ENCODE results near the gene NLRC5.
"Not testable (repeated sequence)": the region's sequence is repeated elsewhere in the genome, so short reads cannot be mapped to it uniquely, and the experiment has no call there.

Gene NLRC5

DNA sequence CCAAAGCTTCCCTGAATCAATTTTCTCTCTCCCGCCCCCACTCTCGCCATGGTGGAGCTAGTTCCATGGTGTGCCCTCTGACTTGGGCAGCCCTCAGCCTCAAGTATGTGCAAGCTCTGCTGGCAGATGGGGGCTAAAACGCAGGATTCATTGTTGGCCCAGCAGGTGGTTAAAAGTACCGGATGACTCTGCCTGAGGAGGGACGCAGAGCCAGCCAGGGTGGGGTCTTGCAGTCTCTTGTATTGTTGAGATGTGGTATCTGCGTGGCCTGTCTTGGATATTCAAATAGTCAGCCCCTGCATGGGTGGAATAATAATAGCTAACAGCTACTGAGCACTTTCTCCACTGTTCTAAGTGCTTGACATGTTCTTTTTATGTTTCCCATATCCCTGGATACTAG lies 66.3 kb downstream of the NLRC5 start:
- TF ChIP-seq, protein P1, sequence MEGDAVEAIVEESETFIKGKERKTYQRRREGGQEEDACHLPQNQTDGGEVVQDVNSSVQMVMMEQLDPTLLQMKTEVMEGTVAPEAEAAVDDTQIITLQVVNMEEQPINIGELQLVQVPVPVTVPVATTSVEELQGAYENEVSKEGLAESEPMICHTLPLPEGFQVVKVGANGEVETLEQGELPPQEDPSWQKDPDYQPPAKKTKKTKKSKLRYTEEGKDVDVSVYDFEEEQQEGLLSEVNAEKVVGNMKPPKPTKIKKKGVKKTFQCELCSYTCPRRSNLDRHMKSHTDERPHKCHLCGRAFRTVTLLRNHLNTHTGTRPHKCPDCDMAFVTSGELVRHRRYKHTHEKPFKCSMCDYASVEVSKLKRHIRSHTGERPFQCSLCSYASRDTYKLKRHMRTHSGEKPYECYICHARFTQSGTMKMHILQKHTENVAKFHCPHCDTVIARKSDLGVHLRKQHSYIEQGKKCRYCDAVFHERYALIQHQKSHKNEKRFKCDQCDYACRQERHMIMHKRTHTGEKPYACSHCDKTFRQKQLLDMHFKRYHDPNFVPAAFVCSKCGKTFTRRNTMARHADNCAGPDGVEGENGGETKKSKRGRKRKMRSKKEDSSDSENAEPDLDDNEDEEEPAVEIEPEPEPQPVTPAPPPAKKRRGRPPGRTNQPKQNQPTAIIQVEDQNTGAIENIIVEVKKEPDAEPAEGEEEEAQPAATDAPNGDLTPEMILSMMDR (IDR thresholded peaks at IDR 0.05; ENCODE audit: control insufficient read depth, extremely low read depth, insufficient read depth) = no peak
- H3K4me3 ChIP-seq (ENCODE audit: low read depth, low read length) = no peak overlapping the region
- no peak for DNase-seq (ENCODE audit: low read depth)

DNA sequence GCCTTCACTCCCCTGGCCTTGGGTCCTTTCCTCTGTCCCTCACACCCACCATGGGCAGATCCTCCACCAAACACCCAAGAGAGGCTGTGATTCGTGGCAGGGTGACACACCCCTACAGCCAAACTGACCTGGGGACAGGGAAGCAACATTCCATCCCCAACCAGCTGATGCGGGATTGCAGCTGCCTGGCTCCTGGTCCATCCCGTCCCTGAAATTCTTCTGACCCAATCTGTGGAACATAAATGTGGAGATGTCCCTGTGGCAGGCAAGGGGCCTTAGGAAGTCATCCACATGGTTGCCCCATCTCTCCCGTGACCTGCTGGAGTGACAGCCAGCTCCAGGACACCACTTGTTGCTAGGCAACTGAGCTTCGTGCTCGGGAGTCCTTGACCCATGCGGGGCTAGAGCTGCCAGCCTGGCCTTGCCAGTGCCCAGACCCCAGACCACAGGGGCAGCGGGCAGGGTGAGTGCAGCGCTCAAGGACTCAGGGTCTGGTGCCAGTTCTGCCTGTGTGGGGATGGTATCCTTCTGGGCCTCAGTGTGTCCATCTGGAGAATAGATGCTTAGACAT lies 69.0 kb downstream of the NLRC5 start:
- TF ChIP-seq, protein P1 (IDR thresholded peaks at IDR 0.05; ENCODE audit: control insufficient read depth, extremely low read depth, insufficient read depth) = no peak
- DNase-seq (ENCODE audit: low read depth) = no peak
- H3K4me3 ChIP-seq (ENCODE audit: low read depth, low read length) = no peak overlapping the region

DNA sequence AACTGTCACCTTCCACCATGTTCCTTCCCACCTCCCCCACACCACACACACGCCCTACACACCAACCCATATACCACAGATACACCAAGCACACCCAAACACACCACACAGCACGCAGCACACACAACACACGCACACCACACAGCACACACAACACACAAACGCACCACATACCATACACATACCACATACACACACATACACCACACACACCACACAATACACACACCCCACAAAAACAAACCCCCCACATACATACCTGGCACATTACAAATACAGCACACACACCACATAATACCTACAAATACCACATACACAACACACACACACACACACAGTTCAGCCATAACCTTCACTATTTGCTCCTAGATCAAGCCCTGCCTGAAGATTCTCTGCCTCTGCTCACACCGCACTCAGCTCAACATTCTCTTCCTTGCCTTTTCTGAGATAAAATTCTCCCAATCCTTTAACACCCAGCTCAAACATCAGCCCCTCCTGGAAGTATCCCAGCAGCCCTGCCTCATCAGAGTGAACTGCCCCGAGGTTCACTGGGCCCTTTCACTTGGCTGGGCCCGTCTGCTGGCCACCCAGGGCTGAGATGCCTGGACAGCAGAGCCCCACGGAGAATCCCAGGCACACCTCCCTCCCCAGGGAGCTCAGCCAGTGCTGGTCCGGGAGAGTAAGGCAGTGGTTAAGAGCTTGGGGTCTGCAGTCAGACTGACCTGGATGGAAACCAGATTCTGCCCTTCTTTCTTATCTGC lies 71.1 kb downstream of the NLRC5 start:
- TF ChIP-seq, protein P1 (IDR thresholded peaks at IDR 0.05; ENCODE audit: control insufficient read depth, extremely low read depth, insufficient read depth) = no peak
- no peak overlapping the region for H3K4me3 ChIP-seq (ENCODE audit: low read depth, low read length)
- DNase-seq (ENCODE audit: low read depth) = no peak

DNA sequence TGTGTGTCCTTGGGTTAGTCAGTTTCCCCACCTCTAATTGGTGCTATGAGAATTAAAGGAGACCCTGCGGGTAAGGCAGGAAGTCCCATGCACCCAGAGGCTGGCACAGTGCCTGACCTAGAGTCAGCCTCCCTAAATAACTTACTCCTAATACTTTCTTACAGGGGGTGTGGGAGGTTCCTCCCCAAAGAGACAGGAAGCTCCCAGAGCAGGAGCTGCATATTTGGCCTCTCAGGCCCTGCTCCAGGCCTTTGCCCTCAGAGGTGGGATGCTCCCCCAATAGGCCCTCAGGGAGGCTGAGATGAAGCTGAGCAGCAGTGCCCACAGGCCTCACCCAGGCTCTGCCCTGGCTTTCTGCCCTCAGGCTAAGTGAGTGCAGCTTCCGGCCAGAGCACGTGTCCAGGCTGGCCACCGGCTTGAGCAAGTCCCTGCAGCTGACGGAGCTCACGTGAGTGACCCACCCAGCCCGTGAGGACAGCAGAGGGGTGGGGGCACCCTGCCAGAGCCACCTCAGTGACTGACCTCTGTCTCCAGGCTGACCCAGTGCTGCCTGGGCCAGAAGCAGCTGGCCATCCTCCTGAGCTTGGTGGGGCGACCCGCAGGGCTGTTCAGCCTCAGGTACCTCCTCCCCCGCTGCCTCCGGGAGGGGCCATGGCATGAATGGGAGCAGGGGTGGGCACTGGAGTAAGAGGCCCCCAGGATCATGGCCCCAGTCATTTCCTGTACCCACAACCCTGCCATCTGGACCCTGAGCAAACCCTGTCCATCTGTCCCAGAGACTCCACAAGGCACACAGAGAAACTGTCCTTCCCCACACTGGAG lies 71.9 kb downstream of the NLRC5 start:
- DNase-seq (ENCODE audit: low read depth) = no peak
- TF ChIP-seq, protein P1 (IDR thresholded peaks at IDR 0.05; ENCODE audit: control insufficient read depth, extremely low read depth, insufficient read depth) = no peak
- no peak overlapping the region for H3K4me3 ChIP-seq (ENCODE audit: low read depth, low read length)

DNA sequence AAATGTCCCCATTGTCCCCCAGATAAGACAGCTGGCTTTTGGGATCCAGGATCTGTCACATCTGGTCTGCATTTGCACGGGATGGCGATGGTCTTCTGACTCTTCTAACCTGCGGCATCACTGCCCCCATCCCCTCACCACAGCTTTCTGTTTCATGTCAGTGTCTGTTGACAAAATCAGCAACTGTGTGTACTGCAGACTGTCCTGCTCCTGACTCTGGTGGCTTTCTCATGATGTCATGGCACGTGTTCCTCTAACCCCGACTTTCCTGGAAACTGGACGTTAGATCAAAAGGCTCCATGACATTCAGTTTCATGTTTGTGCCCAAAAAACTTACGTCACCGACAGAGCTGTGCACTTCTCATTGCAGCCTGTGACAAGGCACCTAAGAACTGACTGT lies 73.0 kb downstream of the NLRC5 start:
- TF ChIP-seq, protein P1 (IDR thresholded peaks at IDR 0.05; ENCODE audit: control insufficient read depth, extremely low read depth, insufficient read depth) = no peak
- DNase-seq (ENCODE audit: low read depth) = no peak
- no peak overlapping the region for H3K4me3 ChIP-seq (ENCODE audit: low read depth, low read length)

DNA sequence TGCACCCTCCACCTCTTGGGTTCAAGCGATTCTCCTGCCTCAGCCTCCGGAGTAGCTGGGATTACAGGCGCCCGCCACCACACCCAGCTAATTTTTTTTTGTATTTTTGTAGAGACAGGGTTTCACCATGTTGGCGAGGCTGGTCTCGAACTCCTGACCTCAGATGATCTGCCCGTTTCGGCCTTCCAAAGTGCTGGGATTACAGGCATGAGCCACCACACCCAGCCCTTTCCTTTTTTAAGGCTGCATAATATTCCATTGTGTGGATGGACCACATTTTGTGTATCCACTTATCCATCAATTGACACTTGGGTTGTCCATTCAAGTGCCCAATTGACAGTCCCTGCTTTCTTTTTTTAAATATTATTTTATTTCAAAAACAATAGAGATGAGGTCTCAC lies 73.8 kb downstream of the NLRC5 start:
- not testable (repeated sequence) for DNase-seq (ENCODE audit: low read depth); H3K4me3 ChIP-seq (ENCODE audit: low read depth, low read length)

DNA sequence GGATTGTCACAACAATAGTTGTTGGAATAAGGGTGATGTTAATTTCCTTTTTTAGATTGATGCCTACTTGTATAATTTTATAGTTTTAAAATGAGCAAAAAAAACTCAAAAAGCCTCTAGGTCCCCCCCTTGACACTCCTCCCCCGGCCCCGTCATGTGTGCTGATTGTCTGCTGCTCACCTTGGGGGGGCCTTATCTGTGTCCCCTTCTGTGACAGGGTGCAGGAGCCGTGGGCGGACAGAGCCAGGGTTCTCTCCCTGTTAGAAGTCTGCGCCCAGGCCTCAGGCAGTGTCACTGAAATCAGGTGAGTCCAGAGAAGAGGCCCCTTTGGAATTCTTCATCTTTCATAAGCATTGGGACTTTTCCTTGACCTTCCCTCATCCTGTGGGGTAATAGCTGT lies 75.6 kb downstream of the NLRC5 start:
- TF ChIP-seq, protein P1 (IDR thresholded peaks at IDR 0.05; ENCODE audit: control insufficient read depth, extremely low read depth, insufficient read depth) = no peak

More for the DNA sequence above, 75.6 kb downstream of the NLRC5 start:
- no peak overlapping the region for H3K4me3 ChIP-seq (ENCODE audit: low read depth, low read length)
- DNase-seq (ENCODE audit: low read depth) = no peak
